Measurements from ENCODE around the gene SYT15B.
"Not testable (repeated sequence)": the region's sequence is repeated elsewhere in the genome, so short reads cannot be mapped to it uniquely, and the experiment has no call there.

DNA sequence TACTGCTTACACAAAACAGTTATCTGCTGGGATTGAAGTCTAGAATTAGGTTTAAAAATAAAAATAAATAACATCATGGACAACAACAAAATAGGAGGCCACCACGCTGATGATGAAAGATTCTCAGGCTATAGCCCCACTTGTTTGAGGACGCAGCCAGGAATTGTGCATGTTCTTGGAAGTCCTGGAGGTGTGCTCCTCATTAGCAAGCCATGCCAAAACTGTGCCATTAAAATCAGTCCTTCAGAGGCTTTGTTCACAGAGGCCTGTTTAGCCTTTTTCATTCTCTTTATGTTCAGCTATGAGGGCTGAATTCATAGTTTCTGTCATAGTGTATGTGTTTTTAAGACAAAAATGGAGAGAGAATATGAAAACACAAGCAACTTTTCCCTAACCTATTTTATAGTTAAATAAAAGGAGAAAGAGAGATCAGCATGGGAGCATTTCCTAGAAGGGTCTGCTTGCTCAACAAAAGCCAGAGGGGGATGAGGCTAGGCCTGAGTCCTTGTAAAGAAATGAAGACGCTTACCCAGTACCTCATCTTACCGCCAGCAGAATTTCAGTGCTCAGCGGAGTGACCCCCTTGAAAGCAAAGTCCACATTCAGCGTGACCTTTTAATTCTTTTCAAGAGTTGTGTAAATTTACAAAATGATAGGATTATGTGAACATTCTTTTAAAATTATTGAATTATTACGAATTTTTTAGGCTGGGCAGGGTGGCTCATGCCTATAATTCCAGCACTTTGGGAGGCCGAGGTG lies 46.2 kb downstream of the SYT15B start:
- TF ChIP-seq, protein P1, sequence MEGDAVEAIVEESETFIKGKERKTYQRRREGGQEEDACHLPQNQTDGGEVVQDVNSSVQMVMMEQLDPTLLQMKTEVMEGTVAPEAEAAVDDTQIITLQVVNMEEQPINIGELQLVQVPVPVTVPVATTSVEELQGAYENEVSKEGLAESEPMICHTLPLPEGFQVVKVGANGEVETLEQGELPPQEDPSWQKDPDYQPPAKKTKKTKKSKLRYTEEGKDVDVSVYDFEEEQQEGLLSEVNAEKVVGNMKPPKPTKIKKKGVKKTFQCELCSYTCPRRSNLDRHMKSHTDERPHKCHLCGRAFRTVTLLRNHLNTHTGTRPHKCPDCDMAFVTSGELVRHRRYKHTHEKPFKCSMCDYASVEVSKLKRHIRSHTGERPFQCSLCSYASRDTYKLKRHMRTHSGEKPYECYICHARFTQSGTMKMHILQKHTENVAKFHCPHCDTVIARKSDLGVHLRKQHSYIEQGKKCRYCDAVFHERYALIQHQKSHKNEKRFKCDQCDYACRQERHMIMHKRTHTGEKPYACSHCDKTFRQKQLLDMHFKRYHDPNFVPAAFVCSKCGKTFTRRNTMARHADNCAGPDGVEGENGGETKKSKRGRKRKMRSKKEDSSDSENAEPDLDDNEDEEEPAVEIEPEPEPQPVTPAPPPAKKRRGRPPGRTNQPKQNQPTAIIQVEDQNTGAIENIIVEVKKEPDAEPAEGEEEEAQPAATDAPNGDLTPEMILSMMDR (conservative IDR thresholded peaks at IDR 0.05 in 1 of 2, IDR thresholded peaks at IDR 0.05 in 1 of 2; ENCODE audit: low read depth in 1 of 2, low read length in 2 of 2), result not testable (repeated sequence)
- not testable (repeated sequence) for TF ChIP-seq EZH2 (IDR thresholded peaks at IDR 0.05; ENCODE audit: low read length, missing control alignments)
